Measurements from ENCODE around the gene TC2N. TPM values are rescaled to one million over a fixed set of nuclear protein-coding genes. Genes with fewer than 3 reads are reported as not detected.

Gene TC2N
- total and polyA plus RNA-seq, 4 donors, result 0.62 to 6.4 (median 1.6) TPM

DNA sequence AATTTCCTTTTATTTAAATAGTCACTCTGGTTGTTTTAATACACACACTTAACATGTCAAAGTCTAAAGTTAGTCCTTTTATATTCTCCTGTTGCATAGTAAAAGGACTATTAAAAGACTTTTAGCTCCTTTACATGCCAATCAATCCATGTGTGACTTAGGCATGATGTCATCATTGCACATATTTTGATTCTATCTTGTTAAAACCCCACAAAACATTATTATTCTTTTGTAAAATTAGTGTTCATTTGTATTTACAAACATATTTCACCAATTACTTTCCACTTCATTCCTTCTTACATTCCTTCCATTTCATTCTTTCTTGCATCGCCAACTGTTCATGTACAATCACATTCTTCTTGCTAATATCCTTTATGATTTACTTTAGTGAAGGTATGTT, 39.6 kb downstream of the TC2N start:
- no peak overlapping the region for H3K27ac ChIP-seq (ENCODE audit: low read depth in 1 of 2, low read length in 2 of 2)
- H3K9me3 ChIP-seq (ENCODE audit: control insufficient read depth in 4 of 4, low read length in 3 of 4), result peaks cover 0 to 4% (median 1%) of the 10 kb centered on the region in 4 donors

DNA sequence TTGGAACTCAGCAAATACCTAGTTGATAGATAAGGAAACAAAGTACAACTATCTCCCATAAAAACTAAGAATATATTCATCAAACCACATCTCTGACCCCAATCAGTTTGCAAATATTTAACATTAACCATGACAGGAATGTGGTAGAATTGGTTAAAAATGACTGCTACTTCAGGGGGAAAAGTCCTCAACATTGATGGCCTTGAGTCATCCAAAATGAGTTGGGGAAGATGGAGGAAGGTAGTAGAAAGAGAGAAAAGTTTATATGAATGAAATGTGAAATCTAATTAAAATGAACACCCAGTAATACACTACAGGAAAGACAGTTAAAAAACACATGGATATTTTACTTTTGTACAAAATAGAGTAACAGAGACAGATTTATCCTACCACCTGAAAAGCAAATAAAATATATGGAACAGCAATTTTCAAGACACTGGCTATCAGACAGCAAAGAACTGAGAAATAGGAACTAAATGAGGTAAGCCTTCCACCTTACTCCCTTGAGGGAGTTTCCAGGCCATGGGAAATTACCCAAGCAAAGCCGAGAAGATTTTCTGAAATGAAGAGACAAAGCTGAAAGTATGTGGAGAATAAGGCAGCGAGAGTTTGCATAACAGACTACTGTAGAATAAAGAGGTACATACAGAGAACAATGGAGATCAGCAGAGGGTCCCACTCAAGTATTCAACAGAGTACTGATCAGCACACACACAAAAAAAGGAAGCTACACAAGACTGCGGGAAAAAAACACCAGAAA, 49.6 kb downstream of the TC2N start:
- TF ChIP-seq, protein P1, sequence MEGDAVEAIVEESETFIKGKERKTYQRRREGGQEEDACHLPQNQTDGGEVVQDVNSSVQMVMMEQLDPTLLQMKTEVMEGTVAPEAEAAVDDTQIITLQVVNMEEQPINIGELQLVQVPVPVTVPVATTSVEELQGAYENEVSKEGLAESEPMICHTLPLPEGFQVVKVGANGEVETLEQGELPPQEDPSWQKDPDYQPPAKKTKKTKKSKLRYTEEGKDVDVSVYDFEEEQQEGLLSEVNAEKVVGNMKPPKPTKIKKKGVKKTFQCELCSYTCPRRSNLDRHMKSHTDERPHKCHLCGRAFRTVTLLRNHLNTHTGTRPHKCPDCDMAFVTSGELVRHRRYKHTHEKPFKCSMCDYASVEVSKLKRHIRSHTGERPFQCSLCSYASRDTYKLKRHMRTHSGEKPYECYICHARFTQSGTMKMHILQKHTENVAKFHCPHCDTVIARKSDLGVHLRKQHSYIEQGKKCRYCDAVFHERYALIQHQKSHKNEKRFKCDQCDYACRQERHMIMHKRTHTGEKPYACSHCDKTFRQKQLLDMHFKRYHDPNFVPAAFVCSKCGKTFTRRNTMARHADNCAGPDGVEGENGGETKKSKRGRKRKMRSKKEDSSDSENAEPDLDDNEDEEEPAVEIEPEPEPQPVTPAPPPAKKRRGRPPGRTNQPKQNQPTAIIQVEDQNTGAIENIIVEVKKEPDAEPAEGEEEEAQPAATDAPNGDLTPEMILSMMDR (IDR thresholded peaks at IDR 0.05; ENCODE audit: low read depth, low read length, missing input control), result no peak
- Histone ChIP-seq H3K36me3 (ENCODE audit: control insufficient read depth in 4 of 4, insufficient read depth in 3 of 4, low read depth in 1 of 4, low read length in 3 of 4) (no peaks in the 10 kb centered on the region), H3K9me3 (ENCODE audit: control insufficient read depth in 4 of 4, low read length in 3 of 4) (no peaks in the 10 kb centered on the region), H3K27me3 (ENCODE audit: control insufficient read depth in 4 of 4, insufficient read depth in 4 of 4, low read length in 3 of 4) (no peaks in the 10 kb centered on the region), H3K4me3 (ENCODE audit: low read depth in 1 of 3, low read length in 3 of 3) (no peak overlapping the region), H3K27ac (ENCODE audit: low read depth in 1 of 2, low read length in 2 of 2) (no peak overlapping the region), H3K9ac (ENCODE audit: low read depth in 1 of 2, low read length in 2 of 2) (no peak overlapping the region), H3K4me1 (ENCODE audit: control insufficient read depth in 4 of 4, insufficient read depth in 4 of 4, low read length in 3 of 4) (no peaks in the 10 kb centered on the region)
- WGBS, result 85% methylated on average over 3 of the region's 3 CpGs
- DNase-seq (ENCODE audit: low spot score), result no peak

More for the DNA sequence above, 39.6 kb downstream of the TC2N start:
- 98% methylated on average over 1 of the region's 1 CpG for WGBS
- no peak for DNase-seq (ENCODE audit: low spot score)
- no peak for TF ChIP-seq SP1 (IDR thresholded peaks at IDR 0.05)
- no peak for TF ChIP-seq FOXA2 (IDR thresholded peaks at IDR 0.05)
- TF ChIP-seq, protein P2, sequence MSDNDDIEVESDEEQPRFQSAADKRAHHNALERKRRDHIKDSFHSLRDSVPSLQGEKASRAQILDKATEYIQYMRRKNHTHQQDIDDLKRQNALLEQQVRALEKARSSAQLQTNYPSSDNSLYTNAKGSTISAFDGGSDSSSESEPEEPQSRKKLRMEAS (IDR thresholded peaks at IDR 0.05), result no peak
- no peak for TF ChIP-seq REST (IDR thresholded peaks at IDR 0.05)
- TF ChIP-seq NR2F2 (IDR thresholded peaks at IDR 0.05), result no peak
- TF ChIP-seq HNF4A (conservative IDR thresholded peaks at IDR 0.05), result no peak
- TF ChIP-seq JUND (IDR thresholded peaks at IDR 0.05), result no peak
- TF ChIP-seq GABPA (IDR thresholded peaks at IDR 0.05 in 1 of 2, conservative IDR thresholded peaks at IDR 0.05 in 1 of 2), result no peak
- H3K4me3 ChIP-seq (ENCODE audit: low read depth in 1 of 3, low read length in 3 of 3), result no peak overlapping the region
- no peaks in the 10 kb centered on the region for H3K4me1 ChIP-seq (ENCODE audit: control insufficient read depth in 4 of 4, insufficient read depth in 4 of 4, low read length in 3 of 4)
- peaks cover 0 to 4% (median 0%) of the 10 kb centered on the region in 4 donors for H3K27me3 ChIP-seq (ENCODE audit: control insufficient read depth in 4 of 4, insufficient read depth in 4 of 4, low read length in 3 of 4)
- no peak overlapping the region for H3K9ac ChIP-seq (ENCODE audit: low read depth in 1 of 2, low read length in 2 of 2)
- no peaks in the 10 kb centered on the region for H3K36me3 ChIP-seq (ENCODE audit: control insufficient read depth in 4 of 4, insufficient read depth in 3 of 4, low read depth in 1 of 4, low read length in 3 of 4)

DNA sequence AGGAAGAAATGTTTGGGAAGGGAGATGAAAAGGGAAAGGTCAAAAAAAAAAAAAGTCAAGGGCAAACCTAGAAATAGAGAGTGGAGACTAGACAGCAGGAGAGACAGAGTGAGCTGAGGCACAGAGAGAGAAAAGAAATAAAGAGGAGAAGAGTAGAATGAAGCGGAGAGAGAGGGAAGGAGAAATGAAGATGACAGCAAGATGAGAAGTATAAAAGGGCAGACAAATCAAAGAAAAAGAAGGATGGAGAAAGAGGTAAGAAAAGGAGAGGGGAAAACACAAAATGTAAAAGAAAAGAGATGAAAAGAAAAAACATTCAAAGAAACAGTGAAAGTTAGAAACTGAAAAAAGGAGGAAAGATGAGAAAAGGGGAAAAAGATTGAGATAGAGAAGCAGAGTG, 53.0 kb downstream of the TC2N start:
- H3K9me3 ChIP-seq (ENCODE audit: control insufficient read depth in 4 of 4, low read length in 3 of 4), result peaks cover 0 to 10% (median 0%) of the 10 kb centered on the region in 4 donors

More for the DNA sequence above, 53.0 kb downstream of the TC2N start:
- 96% methylated on average over 1 of the region's 1 CpG for WGBS
- Histone ChIP-seq H3K9ac (ENCODE audit: low read depth in 1 of 2, low read length in 2 of 2) (no peak overlapping the region), H3K27ac (ENCODE audit: low read depth in 1 of 2, low read length in 2 of 2) (no peak overlapping the region), H3K4me1 (ENCODE audit: control insufficient read depth in 4 of 4, insufficient read depth in 4 of 4, low read length in 3 of 4) (no peaks in the 10 kb centered on the region), H3K4me3 (ENCODE audit: low read depth in 1 of 3, low read length in 3 of 3) (no peak overlapping the region), H3K27me3 (ENCODE audit: control insufficient read depth in 4 of 4, insufficient read depth in 4 of 4, low read length in 3 of 4) (no peaks in the 10 kb centered on the region), H3K36me3 (ENCODE audit: control insufficient read depth in 4 of 4, insufficient read depth in 3 of 4, low read depth in 1 of 4, low read length in 3 of 4) (peaks cover 0 to 2% (median 0%) of the 10 kb centered on the region in 4 donors)
- DNase-seq (ENCODE audit: low spot score), result no peak
- TF ChIP-seq GABPA (IDR thresholded peaks at IDR 0.05 in 1 of 2, conservative IDR thresholded peaks at IDR 0.05 in 1 of 2) (no peak), HNF4A (conservative IDR thresholded peaks at IDR 0.05) (no peak)
- TF ChIP-seq, protein P2 (IDR thresholded peaks at IDR 0.05), result no peak
